ENCODE data around the gene PLP2. TPM values are rescaled to one million over a fixed set of nuclear protein-coding genes. Genes with fewer than 3 reads are reported as not detected.

PLP2 gene
- total RNA-seq, 2 experiments from 2014 or later, result 21.2 to 54.3 TPM

GRCh38 chrX:49186125-49187027, 14.7 kb downstream of the PLP2 start, which contains the start of gene PRICKLE3:
PRICKLE3 (minus strand) TSS chrX:49186373; CDS start chrX:49186297, 76 bp downstream.
- TF ChIP-seq CTCF (conservative IDR thresholded peaks at IDR 0.05; ENCODE audit: low read length), result peak; percentile 72
- TF ChIP-seq EZH2phosphoT487 (IDR thresholded peaks at IDR 0.05; ENCODE audit: borderline replicate concordance, low read depth, low read length), result no peak
- Histone ChIP-seq H3K9me3 (ENCODE audit: low read length) (no peaks in the 10 kb centered on the region), H3K4me3 (ENCODE audit: low read depth, low read length, poor library complexity, severe bottlenecking) (peak within 1 kb of the TSS; percentile 87), H3K4me2 (ENCODE audit: low read length) (peak within 1 kb of the TSS; percentile 92), H2AFZ (ENCODE audit: low read length) (peak within 1 kb of the TSS; percentile 46; the same call in 1 of the 2 replicates), H4K20me1 (ENCODE audit: insufficient read depth, low read length) (no peaks in the 10 kb centered on the region), H3K79me2 (ENCODE audit: insufficient read depth, low read depth, low read length) (peaks cover 13% of the 10 kb centered on the region; the same call in 1 of the 2 replicates), H3K36me3 (ENCODE audit: insufficient read depth, low read length) (peaks cover 15% of the 10 kb centered on the region), H3K4me1 (ENCODE audit: insufficient read depth, low read length, poor library complexity, severe bottlenecking) (peaks cover 23% of the 10 kb centered on the region), H3K9me2 (ENCODE audit: insufficient read depth, low read length) (no peaks in the 10 kb centered on the region), H3K27ac (ENCODE audit: low read depth, low read length, poor library complexity, severe bottlenecking) (peak within 1 kb of the TSS; percentile 33)
- intact Hi-C loops (cut with micrococcal nuclease; ENCODE audit: unreplicated experiment), result no loop called here
- ChIA-PET CTCF (ENCODE audit: unreplicated experiment) (interaction anchor here (1.0 kb wide), 1 partner anchor 20 kb away, joined by 3 read pairs; no protein-coding TSS in a partner anchor), POLR2A (no interaction called here)
- BruUV-seq (replicated peaks), result no TSS peak
- peak; percentile 87 for DNase-seq (ENCODE audit: low spot score)

- intact Hi-C loops (cut with micrococcal nuclease; ENCODE audit: unreplicated experiment), result no loop called here
- CTCF ChIA-PET (ENCODE audit: unreplicated experiment), result no interaction called here
Measured at GRCh38 chrX:49187028-49187394, 15.3 kb downstream of the PLP2 start.

More at GRCh38 chrX:49187028-49187394, 15.3 kb downstream of the PLP2 start:
- Histone ChIP-seq H3K36me3 (ENCODE audit: insufficient read depth, low read length) (peaks cover 15% of the 10 kb centered on the region), H3K27ac (ENCODE audit: low read depth, low read length, poor library complexity, severe bottlenecking) (no peak overlapping the region), H3K4me1 (ENCODE audit: insufficient read depth, low read length, poor library complexity, severe bottlenecking) (peaks cover 24% of the 10 kb centered on the region), H3K4me3 (ENCODE audit: low read depth, low read length, poor library complexity, severe bottlenecking) (no peak overlapping the region), H3K9me3 (ENCODE audit: low read length) (no peaks in the 10 kb centered on the region), H2AFZ (ENCODE audit: low read length) (no peak overlapping the region), H3K4me2 (ENCODE audit: low read length) (peak overlapping the region; percentile 58; the same call in 1 of the 2 replicates), H4K20me1 (ENCODE audit: insufficient read depth, low read length) (no peaks in the 10 kb centered on the region), H3K9me2 (ENCODE audit: insufficient read depth, low read length) (no peaks in the 10 kb centered on the region), H3K79me2 (ENCODE audit: insufficient read depth, low read depth, low read length) (peaks cover 16% of the 10 kb centered on the region; the same call in 1 of the 2 replicates)
- BruUV-seq (replicated peaks), result no TSS peak
- TF ChIP-seq EZH2phosphoT487 (IDR thresholded peaks at IDR 0.05; ENCODE audit: borderline replicate concordance, low read depth, low read length) (no peak), CTCF (conservative IDR thresholded peaks at IDR 0.05; ENCODE audit: low read length) (no peak)
- POLR2A ChIA-PET, result interaction anchor here (1.4 kb wide), 1 partner anchor 82 kb away, joined by 4 read pairs; no protein-coding TSS in a partner anchor
- no peak for DNase-seq (ENCODE audit: low spot score)

All from OCI-LY7 (cell line).